WTC11 (cell line): ENCODE data around the gene LAMA1. TPM values are rescaled to one million over a fixed set of nuclear protein-coding genes. Genes with fewer than 3 reads are reported as not detected.

ENCODE experiments used
- ATAC-seq: fragments of 200-7000 bp; cut with Tn5 transposase; 2 replicates; pipeline ENCODE4 v1.10.0; 2021; ENCODE audit warnings: mild to moderate bottlenecking, moderate library complexity
- CTCF ChIA-PET: fragments of 300-600 bp; sonication (Branson Sonifier 250); formaldehyde crosslinking; loops from one replicate; lab custom pipeline; 2021; ENCODE audit warnings: antibody characterized with exemption; lab: Charles Lee
- POLR2A ChIA-PET: fragments of 350-600 bp; sonication (Branson Sonifier 250); formaldehyde crosslinking; loops from one replicate; lab custom pipeline; 2021; ENCODE audit warnings: antibody characterized with exemption; lab: Charles Lee
- DNase-seq: peaks from one replicate; pipeline ENCODE4 v3.0.0; 2021; ENCODE audit warnings: low spot score
- H3K27ac Mint-ChIP-seq: 2 replicates; pipeline ENCODE4 v1.8.0; 2021; ENCODE audit warnings: mixed read lengths
- H3K27me3 Mint-ChIP-seq: 2 replicates; pipeline ENCODE4 v1.8.0; 2021; ENCODE audit warnings: low read depth, mild to moderate bottlenecking, moderate library complexity, mixed read lengths
- H3K36me3 Mint-ChIP-seq: 2 replicates; pipeline ENCODE4 v1.8.0; 2021; ENCODE audit warnings: mixed read lengths
- H3K4me1 Mint-ChIP-seq: 2 replicates; pipeline ENCODE4 v1.8.0; 2022; ENCODE audit warnings: mixed read lengths
- H3K4me3 Mint-ChIP-seq: 2 replicates; pipeline ENCODE4 v1.8.0; 2021; ENCODE audit warnings: mild to moderate bottlenecking, moderate library complexity, mixed read lengths
- H3K9me3 Mint-ChIP-seq: 2 replicates; pipeline ENCODE4 v1.8.0; 2021; ENCODE audit warnings: mixed read lengths
- AFF4 ChIP-seq: sonication (generic); formaldehyde crosslinking; IDR thresholded peaks from 2 replicates; pipeline ENCODE4 v1.8.1; 2023; ENCODE audit warnings: mild to moderate bottlenecking, missing genetic modification reagents, borderline replicate concordance
- ATF2 ChIP-seq: sonication (generic); formaldehyde crosslinking; IDR thresholded peaks from 2 replicates; pipeline ENCODE4 v1.8.1; 2022; ENCODE audit warnings: low read depth, missing genetic modification reagents, borderline replicate concordance
- CBFB ChIP-seq: sonication (generic); formaldehyde crosslinking; IDR thresholded peaks from 2 replicates; pipeline ENCODE4 v1.8.1; 2022; ENCODE audit warnings: mild to moderate bottlenecking, low read depth, missing genetic modification reagents
- CDX4 ChIP-seq: fragments of 250-450 bp; sonication (Bioruptor Pico); IDR thresholded peaks from 2 replicates; pipeline ENCODE4 v1.9.0; 2021; ENCODE audit warnings: moderate library complexity, mild to moderate bottlenecking, inconsistent platforms, borderline replicate concordance
- CREM ChIP-seq: sonication (generic); formaldehyde crosslinking; IDR thresholded peaks from 2 replicates; pipeline ENCODE4 v1.8.1; 2022; ENCODE audit warnings: mild to moderate bottlenecking, missing genetic modification reagents, moderate library complexity
- FOXK1 ChIP-seq: sonication (generic); formaldehyde crosslinking; IDR thresholded peaks from 2 replicates; pipeline ENCODE4 v1.8.0; 2022; ENCODE audit warnings: mild to moderate bottlenecking, moderate library complexity, missing genetic modification reagents
- HMGA2 ChIP-seq: fragments of 250-450 bp; sonication (Bioruptor Pico); IDR thresholded peaks from 2 replicates; pipeline ENCODE4 v1.4.0; 2021; ENCODE audit warnings: mild to moderate bottlenecking, moderate library complexity
- JUN ChIP-seq: sonication (generic); formaldehyde crosslinking; IDR thresholded peaks from 2 replicates; pipeline ENCODE4 v1.8.0; 2023; ENCODE audit warnings: mild to moderate bottlenecking, missing genetic modification reagents
- NFE2L1 ChIP-seq: sonication (generic); formaldehyde crosslinking; IDR thresholded peaks from 2 replicates; pipeline ENCODE4 v1.8.1; 2023; ENCODE audit warnings: missing genetic modification reagents
- NFYB ChIP-seq: sonication (generic); formaldehyde crosslinking; conservative IDR thresholded peaks from 2 replicates; pipeline ENCODE4 v1.8.0; 2022; ENCODE audit warnings: low read depth, missing genetic modification reagents
- OVOL2 ChIP-seq: fragments of 250-450 bp; sonication (Bioruptor Pico); IDR thresholded peaks from 2 replicates; pipeline ENCODE4 v1.9.0; 2021; ENCODE audit warnings: mild to moderate bottlenecking, borderline replicate concordance
- SMAD3 ChIP-seq: sonication (generic); formaldehyde crosslinking; IDR thresholded peaks from 2 replicates; pipeline ENCODE4 v1.8.0; 2022; ENCODE audit warnings: missing genetic modification reagents, mild to moderate bottlenecking, borderline replicate concordance
- SOX15 ChIP-seq: fragments of 250-450 bp; sonication (Bioruptor Pico); IDR thresholded peaks from 2 replicates; pipeline ENCODE4 v1.9.0; 2021; ENCODE audit warnings: mild to moderate bottlenecking
- TCF7 ChIP-seq: sonication (generic); formaldehyde crosslinking; IDR thresholded peaks from 2 replicates; pipeline ENCODE4 v1.8.0; 2022; ENCODE audit warnings: mild to moderate bottlenecking, low read depth, missing genetic modification reagents, moderate library complexity
- TEAD4 ChIP-seq: sonication (generic); formaldehyde crosslinking; IDR thresholded peaks from 2 replicates; pipeline ENCODE4 v1.8.0; 2022; ENCODE audit warnings: mild to moderate bottlenecking, missing genetic modification reagents
- TP53 ChIP-seq: sonication (generic); formaldehyde crosslinking; IDR thresholded peaks from 2 replicates; pipeline ENCODE4 v1.8.1; 2023; ENCODE audit warnings: mild to moderate bottlenecking, missing genetic modification reagents
- ZNF396 ChIP-seq: fragments of 250-450 bp; sonication (Bioruptor Pico); IDR thresholded peaks from 2 replicates; pipeline ENCODE4 v1.8.0; 2021; ENCODE audit warnings: mild to moderate bottlenecking, moderate library complexity, borderline replicate concordance
- ZNF423 ChIP-seq: fragments of 250-450 bp; sonication (Bioruptor Pico); IDR thresholded peaks from 2 replicates; pipeline ENCODE4 v2.1.2; 2022; ENCODE audit warnings: mild to moderate bottlenecking, moderate library complexity
- ZNF671 ChIP-seq: fragments of 250-450 bp; sonication (Bioruptor Pico); IDR thresholded peaks from 2 replicates; pipeline ENCODE4 v1.8.0; 2021; ENCODE audit warnings: mild to moderate bottlenecking
- total RNA-seq: library from RNA; stranded (reverse); gene quantifications from 3 replicates; pipeline ENCODE4 v1.2.3, GENCODE V29; 2021
- TF ChIP-seq, protein P1 (sequence below): sonication (generic); formaldehyde crosslinking; IDR thresholded peaks from 2 replicates; pipeline ENCODE4 v1.8.0; 2023; ENCODE audit warnings: mild to moderate bottlenecking, missing genetic modification reagents
- TF ChIP-seq, protein P2 (sequence below): sonication (generic); formaldehyde crosslinking; conservative IDR thresholded peaks from 2 replicates; pipeline ENCODE4 v1.8.1; 2022; ENCODE audit warnings: mild to moderate bottlenecking, missing genetic modification reagents
- TF ChIP-seq, protein P3 (sequence below): fragments of 250-450 bp; sonication (Bioruptor Pico); IDR thresholded peaks from 2 replicates; pipeline ENCODE4 v1.9.0; 2021; ENCODE audit warnings: mild to moderate bottlenecking, borderline replicate concordance
- TF ChIP-seq, protein P4 (sequence below): sonication (generic); formaldehyde crosslinking; IDR thresholded peaks from 2 replicates; pipeline ENCODE4 v1.8.1; 2022; ENCODE audit warnings: mild to moderate bottlenecking, moderate library complexity, missing genetic modification reagents

The LAMA1 gene
- total RNA-seq, 1 experiment from 2014 or later: 50.7 TPM

GRCh38 chr18:7141287-7141686, 23.7 kb upstream of the LAMA1 start:
- CTCF ChIA-PET: no interaction called here
- H3K36me3 Mint-ChIP-seq: no peaks in the 10 kb centered on the region
- H3K9me3 Mint-ChIP-seq: no peaks in the 10 kb centered on the region
- no peaks in the 10 kb centered on the region for H3K4me1 Mint-ChIP-seq
- DNase-seq: no peak
- no peak overlapping the region for H3K27ac Mint-ChIP-seq
- no peak overlapping the region for H3K4me3 Mint-ChIP-seq
- POLR2A ChIA-PET: interaction anchor here (0.5 kb wide), 1 partner anchor 76 kb away, joined by 3 read pairs; no protein-coding TSS in a partner anchor
- ATAC-seq: no peak
- TF ChIP-seq ZNF423: no peak
- TF ChIP-seq OVOL2 (CRISPR knock-in tag): no peak
- no peak for TF ChIP-seq ZNF396 (CRISPR knock-in tag)
- TF ChIP-seq JUN: no peak
- TF ChIP-seq ATF2 (CRISPR knock-in tag): no peak
- no peak for TF ChIP-seq TEAD4
- no peak for TF ChIP-seq NFE2L1 (CRISPR knock-in tag)
- no peak for TF ChIP-seq TCF7 (CRISPR knock-in tag)
- no peak for TF ChIP-seq CBFB
- TF ChIP-seq, protein P1, sequence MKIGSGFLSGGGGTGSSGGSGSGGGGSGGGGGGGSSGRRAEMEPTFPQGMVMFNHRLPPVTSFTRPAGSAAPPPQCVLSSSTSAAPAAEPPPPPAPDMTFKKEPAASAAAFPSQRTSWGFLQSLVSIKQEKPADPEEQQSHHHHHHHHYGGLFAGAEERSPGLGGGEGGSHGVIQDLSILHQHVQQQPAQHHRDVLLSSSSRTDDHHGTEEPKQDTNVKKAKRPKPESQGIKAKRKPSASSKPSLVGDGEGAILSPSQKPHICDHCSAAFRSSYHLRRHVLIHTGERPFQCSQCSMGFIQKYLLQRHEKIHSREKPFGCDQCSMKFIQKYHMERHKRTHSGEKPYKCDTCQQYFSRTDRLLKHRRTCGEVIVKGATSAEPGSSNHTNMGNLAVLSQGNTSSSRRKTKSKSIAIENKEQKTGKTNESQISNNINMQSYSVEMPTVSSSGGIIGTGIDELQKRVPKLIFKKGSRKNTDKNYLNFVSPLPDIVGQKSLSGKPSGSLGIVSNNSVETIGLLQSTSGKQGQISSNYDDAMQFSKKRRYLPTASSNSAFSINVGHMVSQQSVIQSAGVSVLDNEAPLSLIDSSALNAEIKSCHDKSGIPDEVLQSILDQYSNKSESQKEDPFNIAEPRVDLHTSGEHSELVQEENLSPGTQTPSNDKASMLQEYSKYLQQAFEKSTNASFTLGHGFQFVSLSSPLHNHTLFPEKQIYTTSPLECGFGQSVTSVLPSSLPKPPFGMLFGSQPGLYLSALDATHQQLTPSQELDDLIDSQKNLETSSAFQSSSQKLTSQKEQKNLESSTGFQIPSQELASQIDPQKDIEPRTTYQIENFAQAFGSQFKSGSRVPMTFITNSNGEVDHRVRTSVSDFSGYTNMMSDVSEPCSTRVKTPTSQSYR (CRISPR knock-in tag): no peak
- no peak for TF ChIP-seq SMAD3 (CRISPR knock-in tag)
- TF ChIP-seq TP53 (CRISPR knock-in tag): no peak
- no peak for TF ChIP-seq FOXK1 (CRISPR knock-in tag)
- TF ChIP-seq ZNF671 (CRISPR knock-in tag): no peak
- TF ChIP-seq, protein P2, sequence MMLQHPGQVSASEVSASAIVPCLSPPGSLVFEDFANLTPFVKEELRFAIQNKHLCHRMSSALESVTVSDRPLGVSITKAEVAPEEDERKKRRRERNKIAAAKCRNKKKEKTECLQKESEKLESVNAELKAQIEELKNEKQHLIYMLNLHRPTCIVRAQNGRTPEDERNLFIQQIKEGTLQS (CRISPR knock-in tag): no peak
- no peak for TF ChIP-seq SOX15 (CRISPR knock-in tag)
- TF ChIP-seq HMGA2 (CRISPR knock-in tag): no peak
- no peak for TF ChIP-seq CREM (CRISPR knock-in tag)
- H3K27me3 Mint-ChIP-seq: no peaks in the 10 kb centered on the region

GRCh38 chr18:7139409-7139808, 21.8 kb upstream of the LAMA1 start:
- H3K4me1 Mint-ChIP-seq: no peaks in the 10 kb centered on the region
- H3K27me3 Mint-ChIP-seq: no peaks in the 10 kb centered on the region
- DNase-seq (no peak), ATAC-seq (no peak)
- H3K27ac Mint-ChIP-seq: no peak overlapping the region
- no peaks in the 10 kb centered on the region for H3K36me3 Mint-ChIP-seq
- ChIA-PET CTCF (no interaction called here), POLR2A (no interaction called here)
- H3K4me3 Mint-ChIP-seq: no peak overlapping the region
- no peaks in the 10 kb centered on the region for H3K9me3 Mint-ChIP-seq
- TF ChIP-seq NFYB (CRISPR knock-in tag): no peak
- no peak for TF ChIP-seq ZNF423
- TF ChIP-seq, protein P3, sequence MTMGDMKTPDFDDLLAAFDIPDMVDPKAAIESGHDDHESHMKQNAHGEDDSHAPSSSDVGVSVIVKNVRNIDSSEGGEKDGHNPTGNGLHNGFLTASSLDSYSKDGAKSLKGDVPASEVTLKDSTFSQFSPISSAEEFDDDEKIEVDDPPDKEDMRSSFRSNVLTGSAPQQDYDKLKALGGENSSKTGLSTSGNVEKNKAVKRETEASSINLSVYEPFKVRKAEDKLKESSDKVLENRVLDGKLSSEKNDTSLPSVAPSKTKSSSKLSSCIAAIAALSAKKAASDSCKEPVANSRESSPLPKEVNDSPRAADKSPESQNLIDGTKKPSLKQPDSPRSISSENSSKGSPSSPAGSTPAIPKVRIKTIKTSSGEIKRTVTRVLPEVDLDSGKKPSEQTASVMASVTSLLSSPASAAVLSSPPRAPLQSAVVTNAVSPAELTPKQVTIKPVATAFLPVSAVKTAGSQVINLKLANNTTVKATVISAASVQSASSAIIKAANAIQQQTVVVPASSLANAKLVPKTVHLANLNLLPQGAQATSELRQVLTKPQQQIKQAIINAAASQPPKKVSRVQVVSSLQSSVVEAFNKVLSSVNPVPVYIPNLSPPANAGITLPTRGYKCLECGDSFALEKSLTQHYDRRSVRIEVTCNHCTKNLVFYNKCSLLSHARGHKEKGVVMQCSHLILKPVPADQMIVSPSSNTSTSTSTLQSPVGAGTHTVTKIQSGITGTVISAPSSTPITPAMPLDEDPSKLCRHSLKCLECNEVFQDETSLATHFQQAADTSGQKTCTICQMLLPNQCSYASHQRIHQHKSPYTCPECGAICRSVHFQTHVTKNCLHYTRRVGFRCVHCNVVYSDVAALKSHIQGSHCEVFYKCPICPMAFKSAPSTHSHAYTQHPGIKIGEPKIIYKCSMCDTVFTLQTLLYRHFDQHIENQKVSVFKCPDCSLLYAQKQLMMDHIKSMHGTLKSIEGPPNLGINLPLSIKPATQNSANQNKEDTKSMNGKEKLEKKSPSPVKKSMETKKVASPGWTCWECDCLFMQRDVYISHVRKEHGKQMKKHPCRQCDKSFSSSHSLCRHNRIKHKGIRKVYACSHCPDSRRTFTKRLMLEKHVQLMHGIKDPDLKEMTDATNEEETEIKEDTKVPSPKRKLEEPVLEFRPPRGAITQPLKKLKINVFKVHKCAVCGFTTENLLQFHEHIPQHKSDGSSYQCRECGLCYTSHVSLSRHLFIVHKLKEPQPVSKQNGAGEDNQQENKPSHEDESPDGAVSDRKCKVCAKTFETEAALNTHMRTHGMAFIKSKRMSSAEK (CRISPR knock-in tag): no peak
- TF ChIP-seq AFF4 (CRISPR knock-in tag): no peak
- TF ChIP-seq CDX4: no peak
- TF ChIP-seq, protein P4, sequence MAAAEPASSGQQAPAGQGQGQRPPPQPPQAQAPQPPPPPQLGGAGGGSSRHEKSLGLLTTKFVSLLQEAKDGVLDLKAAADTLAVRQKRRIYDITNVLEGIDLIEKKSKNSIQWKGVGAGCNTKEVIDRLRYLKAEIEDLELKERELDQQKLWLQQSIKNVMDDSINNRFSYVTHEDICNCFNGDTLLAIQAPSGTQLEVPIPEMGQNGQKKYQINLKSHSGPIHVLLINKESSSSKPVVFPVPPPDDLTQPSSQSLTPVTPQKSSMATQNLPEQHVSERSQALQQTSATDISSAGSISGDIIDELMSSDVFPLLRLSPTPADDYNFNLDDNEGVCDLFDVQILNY (CRISPR knock-in tag): no peak
- no peak for TF ChIP-seq ZNF671 (CRISPR knock-in tag)
